Measurements from ENCODE around the gene TBXA2R.

DNA sequence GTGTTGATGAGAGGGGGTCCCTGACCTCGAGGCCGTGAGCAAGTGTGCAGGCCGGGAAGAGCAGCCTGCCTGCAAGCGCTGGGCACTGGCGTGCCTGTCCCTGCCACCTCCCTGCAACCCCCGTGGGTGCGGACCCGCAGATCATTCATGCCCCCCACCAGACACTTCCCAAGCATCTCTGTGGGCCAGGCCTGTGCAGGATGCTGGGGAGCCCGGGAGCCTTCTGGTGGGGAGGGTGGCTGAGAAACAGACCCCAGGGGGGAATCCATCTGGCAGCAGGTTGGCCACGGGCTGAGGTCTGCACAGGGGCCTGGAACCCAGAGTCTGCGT, 38.4 kb upstream of the TBXA2R start:
- no peak for TF ChIP-seq SP1 (CRISPR knock-in tag; conservative IDR thresholded peaks at IDR 0.05)
- TF ChIP-seq CTCF (IDR thresholded peaks at IDR 0.05) = no peak
- TF ChIP-seq ZBTB43 (CRISPR knock-in tag; IDR thresholded peaks at IDR 0.05) = no peak
- TF ChIP-seq JUN (CRISPR knock-in tag; IDR thresholded peaks at IDR 0.05) = no peak
- TF ChIP-seq TEAD4 (CRISPR knock-in tag; IDR thresholded peaks at IDR 0.05) = no peak
- no peak for TF ChIP-seq MXD4 (CRISPR knock-in tag; IDR thresholded peaks at IDR 0.05; ENCODE audit: borderline replicate concordance)
- no peak for TF ChIP-seq NFYB (CRISPR knock-in tag; conservative IDR thresholded peaks at IDR 0.05; ENCODE audit: low read depth)
- no peak for TF ChIP-seq NR3C1 (CRISPR knock-in tag; conservative IDR thresholded peaks at IDR 0.05; ENCODE audit: low read depth)
- no peak for TF ChIP-seq USF2 (CRISPR knock-in tag; IDR thresholded peaks at IDR 0.05)
- TF ChIP-seq CBFB (CRISPR knock-in tag; IDR thresholded peaks at IDR 0.05; ENCODE audit: low read depth) = no peak
- no peak for TF ChIP-seq ZNF416 (CRISPR knock-in tag; IDR thresholded peaks at IDR 0.05)
- TF ChIP-seq ZNF232 (CRISPR knock-in tag; IDR thresholded peaks at IDR 0.05) = no peak
- TF ChIP-seq, protein P1, sequence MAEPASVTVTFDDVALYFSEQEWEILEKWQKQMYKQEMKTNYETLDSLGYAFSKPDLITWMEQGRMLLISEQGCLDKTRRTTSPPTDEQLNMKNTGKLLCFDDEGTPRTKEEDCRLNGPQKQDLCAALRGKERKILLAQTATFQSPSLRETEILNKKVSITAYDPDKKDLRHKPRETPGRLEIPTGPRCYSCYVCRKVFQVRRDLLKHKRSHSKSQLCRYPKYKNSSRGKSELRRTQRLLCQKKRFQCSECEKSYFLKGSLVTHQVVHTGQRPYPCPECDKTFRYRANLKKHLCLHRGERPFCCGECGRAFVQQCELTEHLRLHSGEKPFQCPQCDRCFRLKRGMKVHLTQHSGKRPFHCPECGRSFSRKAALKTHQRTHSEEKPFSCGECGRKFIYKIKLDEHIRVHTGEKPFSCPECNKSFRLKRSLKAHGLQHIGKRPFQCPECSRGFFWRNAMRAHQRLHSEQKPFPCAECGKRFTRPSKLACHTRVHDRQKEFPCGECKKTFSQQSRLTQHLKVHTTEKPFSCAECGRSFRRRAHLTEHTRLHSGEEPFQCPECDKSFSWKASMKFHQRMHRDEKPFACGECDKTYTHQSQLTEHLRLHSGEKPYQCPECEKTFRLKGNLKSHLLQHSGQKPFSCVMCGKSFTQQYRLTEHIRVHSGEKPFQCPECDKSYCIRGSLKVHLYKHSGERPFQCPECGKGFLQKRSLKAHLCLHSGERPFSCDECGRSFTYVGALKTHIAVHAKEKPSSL (CRISPR knock-in tag; conservative IDR thresholded peaks at IDR 0.05) = no peak
- TF ChIP-seq ZNF121 (CRISPR knock-in tag; IDR thresholded peaks at IDR 0.05) = no peak
